A549 (cell line): ENCODE measurements around the gene HDDC3.

Experiments
- CBX8 ChIP-seq: fragments of 200-600 bp; sonication (generic); IDR thresholded peaks from 2 replicates; pipeline ENCODE4 v1.6.1; 2016
- EP300 ChIP-seq, 2 experiments: fragments of >200 bp; sonication (Bioruptor Twin); formaldehyde crosslinking; IDR thresholded peaks; 2 replicates in 1 of 2; 3 replicates in 1 of 2; pipeline ENCODE4 v1.6.1; 2016 to 2017
- PHF8 ChIP-seq: fragments of 200-600 bp; sonication (generic); IDR thresholded peaks from 2 replicates; pipeline ENCODE4 v1.6.1; 2016; ENCODE audit warnings: low read depth, mild to moderate bottlenecking, antibody characterized with exemption, moderate library complexity, borderline replicate concordance
- POLR2A ChIP-seq: IDR thresholded peaks from 2 replicates; pipeline ENCODE4 v1.6.1; 2012; ENCODE audit warnings: mild to moderate bottlenecking, low read length
- RCOR1 ChIP-seq: fragments of 150-350 bp; IDR thresholded peaks from 2 replicates; pipeline ENCODE4 v1.6.1; 2014; ENCODE audit warnings: antibody characterized with exemption, low read length, low read depth
- SMC3 ChIP-seq: fragments of >200 bp; sonication (Bioruptor Twin); formaldehyde crosslinking; IDR thresholded peaks from 3 replicates; pipeline ENCODE4 v1.6.1; 2018; ENCODE audit warnings: inconsistent platforms
- TF ChIP-seq, protein P1 (sequence below): fragments of >200 bp; sonication (Bioruptor Twin); formaldehyde crosslinking; IDR thresholded peaks from 3 replicates; pipeline ENCODE4 v1.5.1; 2016
- TF ChIP-seq, protein P2 (sequence below): fragments of 250-450 bp; sonication (Bioruptor Pico); IDR thresholded peaks from 2 replicates; pipeline ENCODE4 v1.5.0; 2020; ENCODE audit warnings: low read depth, mild to moderate bottlenecking, moderate library complexity
- TF ChIP-seq, protein P3 (sequence below): fragments of 450-650 bp; IDR thresholded peaks from 2 replicates; pipeline ENCODE4 v1.6.1; 2014; ENCODE audit warnings: antibody characterized with exemption
- TF ChIP-seq, protein P4 (sequence below): IDR thresholded peaks from 2 replicates; pipeline ENCODE4 v1.6.1; 2012

- TF ChIP-seq PHF8 (no peak), SMC3 (no peak), EP300 (IDR thresholded peaks at IDR 0.05) (no peak), POLR2A (no peak), CBX8 (no peak), RCOR1 (no peak)
- TF ChIP-seq, protein P1, sequence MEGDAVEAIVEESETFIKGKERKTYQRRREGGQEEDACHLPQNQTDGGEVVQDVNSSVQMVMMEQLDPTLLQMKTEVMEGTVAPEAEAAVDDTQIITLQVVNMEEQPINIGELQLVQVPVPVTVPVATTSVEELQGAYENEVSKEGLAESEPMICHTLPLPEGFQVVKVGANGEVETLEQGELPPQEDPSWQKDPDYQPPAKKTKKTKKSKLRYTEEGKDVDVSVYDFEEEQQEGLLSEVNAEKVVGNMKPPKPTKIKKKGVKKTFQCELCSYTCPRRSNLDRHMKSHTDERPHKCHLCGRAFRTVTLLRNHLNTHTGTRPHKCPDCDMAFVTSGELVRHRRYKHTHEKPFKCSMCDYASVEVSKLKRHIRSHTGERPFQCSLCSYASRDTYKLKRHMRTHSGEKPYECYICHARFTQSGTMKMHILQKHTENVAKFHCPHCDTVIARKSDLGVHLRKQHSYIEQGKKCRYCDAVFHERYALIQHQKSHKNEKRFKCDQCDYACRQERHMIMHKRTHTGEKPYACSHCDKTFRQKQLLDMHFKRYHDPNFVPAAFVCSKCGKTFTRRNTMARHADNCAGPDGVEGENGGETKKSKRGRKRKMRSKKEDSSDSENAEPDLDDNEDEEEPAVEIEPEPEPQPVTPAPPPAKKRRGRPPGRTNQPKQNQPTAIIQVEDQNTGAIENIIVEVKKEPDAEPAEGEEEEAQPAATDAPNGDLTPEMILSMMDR = no peak
- TF ChIP-seq, protein P2, sequence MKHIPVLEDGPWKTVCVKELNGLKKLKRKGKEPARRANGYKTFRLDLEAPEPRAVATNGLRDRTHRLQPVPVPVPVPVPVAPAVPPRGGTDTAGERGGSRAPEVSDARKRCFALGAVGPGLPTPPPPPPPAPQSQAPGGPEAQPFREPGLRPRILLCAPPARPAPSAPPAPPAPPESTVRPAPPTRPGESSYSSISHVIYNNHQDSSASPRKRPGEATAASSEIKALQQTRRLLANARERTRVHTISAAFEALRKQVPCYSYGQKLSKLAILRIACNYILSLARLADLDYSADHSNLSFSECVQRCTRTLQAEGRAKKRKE = no peak
- TF ChIP-seq, protein P3, sequence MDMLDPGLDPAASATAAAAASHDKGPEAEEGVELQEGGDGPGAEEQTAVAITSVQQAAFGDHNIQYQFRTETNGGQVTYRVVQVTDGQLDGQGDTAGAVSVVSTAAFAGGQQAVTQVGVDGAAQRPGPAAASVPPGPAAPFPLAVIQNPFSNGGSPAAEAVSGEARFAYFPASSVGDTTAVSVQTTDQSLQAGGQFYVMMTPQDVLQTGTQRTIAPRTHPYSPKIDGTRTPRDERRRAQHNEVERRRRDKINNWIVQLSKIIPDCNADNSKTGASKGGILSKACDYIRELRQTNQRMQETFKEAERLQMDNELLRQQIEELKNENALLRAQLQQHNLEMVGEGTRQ = no peak
- TF ChIP-seq, protein P4, sequence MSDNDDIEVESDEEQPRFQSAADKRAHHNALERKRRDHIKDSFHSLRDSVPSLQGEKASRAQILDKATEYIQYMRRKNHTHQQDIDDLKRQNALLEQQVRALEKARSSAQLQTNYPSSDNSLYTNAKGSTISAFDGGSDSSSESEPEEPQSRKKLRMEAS = no peak
These were observed 8.7 kb upstream of the HDDC3 start for GRCh38 chr15:90941038-90941437.
